Right atrium auricular region (tissue), 2 donors: ENCODE results near the gene PILRA. TPM values are rescaled to one million over a fixed set of nuclear protein-coding genes. Genes with fewer than 3 reads are reported as not detected.

ENCODE experiments used
- DNase-seq: peaks from one replicate; pipeline ENCODE4 v3.0.0-alpha.2; 2019; ENCODE audit warnings: low spot score
- H3K27ac ChIP-seq, 2 donors: fragments of 200-600 bp; sonication (generic); 1 replicate in 1 of 2; 2 replicates in 1 of 2; pipeline ENCODE4 v1.5.1; 2016 to 2019
- H3K27me3 ChIP-seq, 2 donors: fragments of 200-600 bp; sonication (generic); one replicate each; pipeline versions ENCODE4 v1.5.1 to v1.6.0; 2017 to 2019
- H3K36me3 ChIP-seq: fragments of 200-600 bp; sonication (generic); one replicate; pipeline ENCODE4 v1.5.1; 2016
- H3K4me1 ChIP-seq, 2 donors: fragments of 200-600 bp; sonication (generic); one replicate each; pipeline versions ENCODE4 v1.5.1 to v1.6.0; 2017 to 2019
- H3K4me3 ChIP-seq, 2 donors: fragments of 200-600 bp; sonication (generic); 1 replicate in 1 of 2; 2 replicates in 1 of 2; pipeline ENCODE4 v1.5.1; 2017 to 2019; ENCODE audit warnings: mild to moderate bottlenecking in 1 of 2, moderate library complexity in 1 of 2
- H3K9me3 ChIP-seq, 2 donors: fragments of 200-600 bp; sonication (generic); one replicate each; pipeline ENCODE4 v1.5.1; 2019
- CTCF ChIP-seq, 2 donors: fragments of 200-600 bp; sonication (generic); IDR thresholded peaks; one replicate each; pipeline ENCODE4 v1.5.1; 2019; ENCODE audit warnings: antibody characterized with exemption in 2 of 2
- total RNA-seq, 2 donors: library from RNA; depleted of rRNA; stranded (reverse); fragments of >200 nt; gene quantifications; one replicate each; pipeline ENCODE4 v1.1.0, GENCODE V29; 2016

PILRA gene
- total RNA-seq, 2 donors from 2014 or later = 2.6 to 6.2 TPM

GRCh38 chr7:100386940-100387339, 13.7 kb downstream of the PILRA start:
- Histone ChIP-seq H3K4me1 (no peaks in the 10 kb centered on the region), H3K4me3 (no peak overlapping the region), H3K9me3 (no peaks in the 10 kb centered on the region), H3K27me3 (no peaks in the 10 kb centered on the region), H3K36me3 (no peaks in the 10 kb centered on the region), H3K27ac (no peak overlapping the region)
- DNase-seq = no peak
- no peak for TF ChIP-seq CTCF (IDR thresholded peaks at IDR 0.05)

- Histone ChIP-seq H3K27ac (no peak overlapping the region), H3K27me3 (no peaks in the 10 kb centered on the region), H3K9me3 (no peaks in the 10 kb centered on the region), H3K4me1 (no peaks in the 10 kb centered on the region), H3K4me3 (no peak overlapping the region), H3K36me3 (no peaks in the 10 kb centered on the region)
- no peak for TF ChIP-seq CTCF (IDR thresholded peaks at IDR 0.05)
- DNase-seq = no peak
Measured at GRCh38 chr7:100387695-100388094, 14.4 kb downstream of the PILRA start.

GRCh38 chr7:100389437-100390088, 16.3 kb downstream of the PILRA start:
- no peaks in the 10 kb centered on the region for H3K4me1 ChIP-seq
- no peaks in the 10 kb centered on the region for H3K36me3 ChIP-seq
- H3K4me3 ChIP-seq = no peak overlapping the region
- H3K9me3 ChIP-seq = no peaks in the 10 kb centered on the region
- no peak for TF ChIP-seq CTCF (IDR thresholded peaks at IDR 0.05)
- no peak overlapping the region for H3K27ac ChIP-seq
- no peak for DNase-seq
- no peaks in the 10 kb centered on the region for H3K27me3 ChIP-seq

GRCh38 chr7:100390286-100391009, 17.2 kb downstream of the PILRA start:
- Histone ChIP-seq H3K36me3 (no peaks in the 10 kb centered on the region), H3K27me3 (no peaks in the 10 kb centered on the region), H3K4me3 (no peak overlapping the region), H3K9me3 (no peaks in the 10 kb centered on the region), H3K27ac (no peak overlapping the region), H3K4me1 (no peaks in the 10 kb centered on the region)
- no peak for DNase-seq
- no peak for TF ChIP-seq CTCF (IDR thresholded peaks at IDR 0.05)

- no peak overlapping the region for H3K27ac ChIP-seq
- no peaks in the 10 kb centered on the region for H3K9me3 ChIP-seq
- no peaks in the 10 kb centered on the region for H3K27me3 ChIP-seq
- no peaks in the 10 kb centered on the region for H3K4me1 ChIP-seq
- DNase-seq = no peak
- no peak overlapping the region for H3K4me3 ChIP-seq
- H3K36me3 ChIP-seq = no peaks in the 10 kb centered on the region
- no peak for TF ChIP-seq CTCF (IDR thresholded peaks at IDR 0.05)
Measured at GRCh38 chr7:100393233-100393905, 20.1 kb downstream of the PILRA start.
